Stimulated activated memory B cell treated with anti-CD40 and anti-IgM and Interleukin-4, amounts not matched to agents 10 μg/mL and 1 μg/mL and 100 μg/mL, for 72 hours (primary cell): ENCODE results near the gene TMEM145.

Experiments
- ATAC-seq: fragments of 150-1000 bp; cut with Tn5 transposase; 2 replicates; pipeline ENCODE4 v1.10.0; 2021
- H3K27ac Mint-ChIP-seq: one replicate; pipeline ENCODE4 v1.8.0; 2022; ENCODE audit warnings: mild to moderate bottlenecking, mixed read lengths
- H3K27me3 Mint-ChIP-seq: one replicate; pipeline ENCODE4 v1.8.0; 2022; ENCODE audit warnings: mixed read lengths
- H3K36me3 Mint-ChIP-seq: one replicate; pipeline ENCODE4 v1.8.0; 2022; ENCODE audit warnings: mixed read lengths
- H3K4me1 Mint-ChIP-seq: one replicate; pipeline ENCODE4 v1.8.0; 2022; ENCODE audit warnings: mixed read lengths
- H3K4me3 Mint-ChIP-seq: one replicate; pipeline ENCODE4 v1.8.0; 2022; ENCODE audit warnings: mild to moderate bottlenecking, moderate library complexity, mixed read lengths
- H3K9me3 Mint-ChIP-seq: one replicate; pipeline ENCODE4 v1.8.0; 2022; ENCODE audit warnings: mixed read lengths

Gene TMEM145

GRCh38 chr19:42283188-42284065 is 29.7 kb upstream of the TMEM145 start:
- peak; percentile 81 for ATAC-seq
- H3K27me3 Mint-ChIP-seq: no peaks in the 10 kb centered on the region
- peaks cover 7% of the 10 kb centered on the region for H3K36me3 Mint-ChIP-seq
- no peak overlapping the region for H3K27ac Mint-ChIP-seq
- no peak overlapping the region for H3K4me3 Mint-ChIP-seq
- no peaks in the 10 kb centered on the region for H3K9me3 Mint-ChIP-seq
- peaks cover 36% of the 10 kb centered on the region for H3K4me1 Mint-ChIP-seq

GRCh38 chr19:42284066-42284501 is 29.0 kb upstream of the TMEM145 start:
- H3K27me3 Mint-ChIP-seq: no peaks in the 10 kb centered on the region
- H3K4me3 Mint-ChIP-seq: no peak overlapping the region
- no peak overlapping the region for H3K27ac Mint-ChIP-seq
- H3K4me1 Mint-ChIP-seq: peaks cover 29% of the 10 kb centered on the region
- no peaks in the 10 kb centered on the region for H3K9me3 Mint-ChIP-seq
- peak; percentile 56 for ATAC-seq
- H3K36me3 Mint-ChIP-seq: peaks cover 13% of the 10 kb centered on the region

GRCh38 chr19:42284591-42285341 is 28.3 kb upstream of the TMEM145 start:
- no peaks in the 10 kb centered on the region for H3K27me3 Mint-ChIP-seq
- H3K9me3 Mint-ChIP-seq: no peaks in the 10 kb centered on the region
- peak overlapping the region; percentile 92 for H3K4me3 Mint-ChIP-seq
- peaks cover 13% of the 10 kb centered on the region for H3K36me3 Mint-ChIP-seq
- H3K27ac Mint-ChIP-seq: peak overlapping the region; percentile 77
- peaks cover 22% of the 10 kb centered on the region for H3K4me1 Mint-ChIP-seq
- no peak for ATAC-seq

GRCh38 chr19:42285541-42285941 is 27.6 kb upstream of the TMEM145 start:
- no peak for ATAC-seq
- peak overlapping the region; percentile 92 for H3K4me3 Mint-ChIP-seq
- H3K27me3 Mint-ChIP-seq: no peaks in the 10 kb centered on the region
- peaks cover 13% of the 10 kb centered on the region for H3K36me3 Mint-ChIP-seq
- peaks cover 23% of the 10 kb centered on the region for H3K4me1 Mint-ChIP-seq
- peak overlapping the region; percentile 77 for H3K27ac Mint-ChIP-seq
- no peaks in the 10 kb centered on the region for H3K9me3 Mint-ChIP-seq

- H3K27ac Mint-ChIP-seq: peak overlapping the region; percentile 77
- ATAC-seq: no peak
- no peaks in the 10 kb centered on the region for H3K27me3 Mint-ChIP-seq
- peaks cover 13% of the 10 kb centered on the region for H3K36me3 Mint-ChIP-seq
- peaks cover 27% of the 10 kb centered on the region for H3K4me1 Mint-ChIP-seq
- H3K4me3 Mint-ChIP-seq: peak overlapping the region; percentile 92
- H3K9me3 Mint-ChIP-seq: no peaks in the 10 kb centered on the region
Measured at GRCh38 chr19:42285988-42286348, 27.1 kb upstream of the TMEM145 start.

GRCh38 chr19:42286349-42287016 is 26.6 kb upstream of the TMEM145 start:
- Mint-ChIP-seq H3K9me3 (no peaks in the 10 kb centered on the region), H3K27ac (peak overlapping the region; percentile 77), H3K27me3 (no peaks in the 10 kb centered on the region), H3K4me3 (peak overlapping the region; percentile 92), H3K4me1 (peaks cover 32% of the 10 kb centered on the region), H3K36me3 (peaks cover 17% of the 10 kb centered on the region)
- ATAC-seq: no peak

- H3K36me3 Mint-ChIP-seq: peaks cover 22% of the 10 kb centered on the region
- no peak for ATAC-seq
Measured at GRCh38 chr19:42287017-42287826, 25.9 kb upstream of the TMEM145 start.

GRCh38 chr19:42287827-42288107 is 25.3 kb upstream of the TMEM145 start:
- Mint-ChIP-seq H3K27me3 (no peaks in the 10 kb centered on the region), H3K36me3 (peaks cover 22% of the 10 kb centered on the region), H3K9me3 (no peaks in the 10 kb centered on the region), H3K4me1 (peaks cover 37% of the 10 kb centered on the region), H3K27ac (no peak overlapping the region), H3K4me3 (no peak overlapping the region)
- no peak for ATAC-seq

More at GRCh38 chr19:42287017-42287826, 25.9 kb upstream of the TMEM145 start:
- Mint-ChIP-seq H3K4me3 (no peak overlapping the region), H3K27ac (no peak overlapping the region), H3K9me3 (no peaks in the 10 kb centered on the region), H3K4me1 (peaks cover 37% of the 10 kb centered on the region), H3K27me3 (no peaks in the 10 kb centered on the region)

GRCh38 chr19:42288387-42288786 is 24.7 kb upstream of the TMEM145 start:
- no peak for ATAC-seq
- H3K27me3 Mint-ChIP-seq: no peaks in the 10 kb centered on the region
- peaks cover 42% of the 10 kb centered on the region for H3K4me1 Mint-ChIP-seq
- H3K36me3 Mint-ChIP-seq: peaks cover 27% of the 10 kb centered on the region
- no peak overlapping the region for H3K4me3 Mint-ChIP-seq
- H3K27ac Mint-ChIP-seq: peak overlapping the region; percentile 18
- H3K9me3 Mint-ChIP-seq: no peaks in the 10 kb centered on the region

- H3K36me3 Mint-ChIP-seq: peaks cover 33% of the 10 kb centered on the region
- peak overlapping the region; percentile 18 for H3K27ac Mint-ChIP-seq
- no peaks in the 10 kb centered on the region for H3K27me3 Mint-ChIP-seq
- H3K4me1 Mint-ChIP-seq: peaks cover 44% of the 10 kb centered on the region
- no peaks in the 10 kb centered on the region for H3K9me3 Mint-ChIP-seq
- H3K4me3 Mint-ChIP-seq: no peak overlapping the region
- ATAC-seq: no peak
Measured at GRCh38 chr19:42288881-42289555, 24.1 kb upstream of the TMEM145 start.

- no peak overlapping the region for H3K4me3 Mint-ChIP-seq
- H3K9me3 Mint-ChIP-seq: no peaks in the 10 kb centered on the region
- peaks cover 42% of the 10 kb centered on the region for H3K4me1 Mint-ChIP-seq
- no peaks in the 10 kb centered on the region for H3K27me3 Mint-ChIP-seq
- H3K27ac Mint-ChIP-seq: no peak overlapping the region
- no peak for ATAC-seq
- H3K36me3 Mint-ChIP-seq: peaks cover 35% of the 10 kb centered on the region
Measured at GRCh38 chr19:42289556-42290041, 23.5 kb upstream of the TMEM145 start.

GRCh38 chr19:42290136-42290522 is 23.0 kb upstream of the TMEM145 start:
- H3K4me3 Mint-ChIP-seq: no peak overlapping the region

GRCh38 chr19:42290523-42291434 is 22.3 kb upstream of the TMEM145 start:
- Mint-ChIP-seq H3K4me3 (no peak overlapping the region), H3K36me3 (peaks cover 35% of the 10 kb centered on the region), H3K4me1 (peaks cover 30% of the 10 kb centered on the region), H3K27me3 (no peaks in the 10 kb centered on the region), H3K27ac (no peak overlapping the region), H3K9me3 (no peaks in the 10 kb centered on the region)
- peak; percentile 65 for ATAC-seq

More at GRCh38 chr19:42290136-42290522, 23.0 kb upstream of the TMEM145 start:
- Mint-ChIP-seq H3K9me3 (no peaks in the 10 kb centered on the region), H3K27ac (no peak overlapping the region), H3K27me3 (no peaks in the 10 kb centered on the region), H3K36me3 (peaks cover 35% of the 10 kb centered on the region), H3K4me1 (peaks cover 37% of the 10 kb centered on the region)
- no peak for ATAC-seq
